ENCODE results near the gene C2CD4C. TPM values are rescaled to one million over a fixed set of nuclear protein-coding genes. Genes with fewer than 3 reads are reported as not detected.
A peak's percentile ranks its signal among the peaks of the same experiment; 100 is the strongest.

C2CD4C gene
- total and polyA plus RNA-seq, 10 donors: 0.23 to 2.1 (median 0.77) TPM; not detected in 1

DNA sequence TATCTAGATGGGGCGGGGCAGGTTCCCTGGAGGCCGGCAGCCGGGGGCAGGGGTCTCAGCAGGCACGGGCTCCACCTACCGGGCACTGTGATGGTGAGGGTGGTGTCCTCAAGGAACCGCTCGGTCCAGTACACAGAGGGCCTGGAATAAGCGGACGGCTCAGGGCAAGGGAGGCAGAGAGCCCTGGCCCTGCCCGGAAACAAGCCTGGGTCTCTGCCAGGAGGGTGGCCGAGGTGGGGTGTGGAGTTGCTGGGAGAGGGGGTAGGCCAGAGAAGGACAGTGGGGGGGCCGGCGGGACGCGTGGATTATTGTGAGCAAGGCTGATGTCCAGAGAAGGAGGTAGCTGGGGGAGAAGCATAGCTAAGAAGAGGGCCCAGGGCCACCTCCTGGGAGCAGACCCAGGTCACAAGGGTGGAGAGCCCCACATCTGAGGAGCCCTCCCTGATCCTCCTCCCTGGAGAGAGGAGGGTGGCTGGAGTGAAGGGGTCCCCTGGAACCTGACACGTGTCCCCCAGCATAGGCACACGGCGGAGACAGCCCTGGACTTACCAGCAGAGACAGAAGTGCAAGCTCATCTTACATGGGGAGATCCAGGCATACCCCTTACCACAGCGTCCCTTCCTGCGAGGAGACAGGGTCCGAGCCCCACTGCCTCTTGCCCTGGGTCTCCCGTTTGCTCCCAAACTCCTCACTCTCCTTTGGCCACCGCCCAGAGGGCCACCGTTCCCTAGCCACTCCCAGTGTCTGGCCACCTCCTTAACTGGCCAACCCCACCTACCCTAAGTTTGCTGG, 35.4 kb downstream of the C2CD4C start:
- H3K27ac ChIP-seq: no peak overlapping the region
- H3K4me1 ChIP-seq: no peaks in the 10 kb centered on the region
- no peak overlapping the region for H3K4me3 ChIP-seq
- TF ChIP-seq POLR2A (IDR thresholded peaks at IDR 0.05) (no peak), POLR2AphosphoS5 (IDR thresholded peaks at IDR 0.05) (no peak)
- TF ChIP-seq, protein P1, sequence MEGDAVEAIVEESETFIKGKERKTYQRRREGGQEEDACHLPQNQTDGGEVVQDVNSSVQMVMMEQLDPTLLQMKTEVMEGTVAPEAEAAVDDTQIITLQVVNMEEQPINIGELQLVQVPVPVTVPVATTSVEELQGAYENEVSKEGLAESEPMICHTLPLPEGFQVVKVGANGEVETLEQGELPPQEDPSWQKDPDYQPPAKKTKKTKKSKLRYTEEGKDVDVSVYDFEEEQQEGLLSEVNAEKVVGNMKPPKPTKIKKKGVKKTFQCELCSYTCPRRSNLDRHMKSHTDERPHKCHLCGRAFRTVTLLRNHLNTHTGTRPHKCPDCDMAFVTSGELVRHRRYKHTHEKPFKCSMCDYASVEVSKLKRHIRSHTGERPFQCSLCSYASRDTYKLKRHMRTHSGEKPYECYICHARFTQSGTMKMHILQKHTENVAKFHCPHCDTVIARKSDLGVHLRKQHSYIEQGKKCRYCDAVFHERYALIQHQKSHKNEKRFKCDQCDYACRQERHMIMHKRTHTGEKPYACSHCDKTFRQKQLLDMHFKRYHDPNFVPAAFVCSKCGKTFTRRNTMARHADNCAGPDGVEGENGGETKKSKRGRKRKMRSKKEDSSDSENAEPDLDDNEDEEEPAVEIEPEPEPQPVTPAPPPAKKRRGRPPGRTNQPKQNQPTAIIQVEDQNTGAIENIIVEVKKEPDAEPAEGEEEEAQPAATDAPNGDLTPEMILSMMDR (IDR thresholded peaks at IDR 0.05 in 8 of 11, conservative IDR thresholded peaks at IDR 0.05 in 3 of 11): no peak
- peaks cover 0 to 70% (median 0%) of the 10 kb centered on the region in 7 donors for H3K27me3 ChIP-seq (replicated peaks in 1 of 7)
- H3K36me3 ChIP-seq: no peaks in the 10 kb centered on the region
- DNase-seq: peak; percentile 41
- WGBS, 5 donors: 79 to 90% (median 81%) methylated on average over 24 of the region's 24 CpGs
- intact Hi-C loops (cut with DNase I; ENCODE audit: low total_unique reads): no loop called here
- H3K9me3 ChIP-seq: no peaks in the 10 kb centered on the region

DNA sequence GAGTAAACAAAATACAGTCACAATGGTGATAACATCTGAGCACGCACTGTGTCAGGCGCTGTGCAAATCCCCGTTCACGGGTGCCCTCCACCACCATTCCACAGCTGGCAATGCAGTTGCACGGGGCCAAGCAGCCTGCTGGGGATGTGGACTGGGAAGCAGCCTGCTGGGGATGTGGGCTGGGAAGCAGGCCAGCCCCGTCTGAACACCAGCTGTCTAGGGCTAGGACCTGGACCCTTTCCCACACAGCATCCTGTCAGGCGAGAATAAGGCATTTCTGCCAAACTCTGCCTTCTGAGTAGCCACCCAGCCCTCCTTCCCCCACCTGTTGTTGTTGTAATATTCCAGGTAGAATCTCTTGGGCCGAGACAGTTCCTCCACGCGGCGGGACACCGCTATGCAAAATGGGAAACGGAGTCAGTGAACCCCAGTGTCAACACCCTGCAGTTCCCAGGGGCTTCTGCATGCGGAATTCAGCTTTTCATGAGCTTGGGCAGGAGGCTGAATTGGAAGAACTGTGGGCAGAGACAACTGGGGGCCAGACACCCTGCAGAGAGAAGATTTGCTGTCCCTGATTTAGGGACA, 36.5 kb downstream of the C2CD4C start:
- Histone ChIP-seq H3K27ac (no peak overlapping the region), H3K4me3 (no peak overlapping the region), H3K36me3 (no peaks in the 10 kb centered on the region), H3K9me3 (no peaks in the 10 kb centered on the region), H3K4me1 (no peaks in the 10 kb centered on the region), H3K27me3 (replicated peaks in 1 of 7) (peaks cover 0 to 74% (median 0%) of the 10 kb centered on the region in 7 donors)
- intact Hi-C loops (cut with DNase I; ENCODE audit: low total_unique reads): no loop called here
- DNase-seq: peak; percentile 40
- WGBS, 5 donors: 63 to 66% (median 64%) methylated on average over 13 to 14 of the region's 14 CpGs
- TF ChIP-seq POLR2AphosphoS5 (IDR thresholded peaks at IDR 0.05) (peak in 1 of 3 donors; percentile 7), POLR2A (IDR thresholded peaks at IDR 0.05) (no peak)
- TF ChIP-seq, protein P1 (IDR thresholded peaks at IDR 0.05 in 8 of 11, conservative IDR thresholded peaks at IDR 0.05 in 3 of 11): no peak

DNA sequence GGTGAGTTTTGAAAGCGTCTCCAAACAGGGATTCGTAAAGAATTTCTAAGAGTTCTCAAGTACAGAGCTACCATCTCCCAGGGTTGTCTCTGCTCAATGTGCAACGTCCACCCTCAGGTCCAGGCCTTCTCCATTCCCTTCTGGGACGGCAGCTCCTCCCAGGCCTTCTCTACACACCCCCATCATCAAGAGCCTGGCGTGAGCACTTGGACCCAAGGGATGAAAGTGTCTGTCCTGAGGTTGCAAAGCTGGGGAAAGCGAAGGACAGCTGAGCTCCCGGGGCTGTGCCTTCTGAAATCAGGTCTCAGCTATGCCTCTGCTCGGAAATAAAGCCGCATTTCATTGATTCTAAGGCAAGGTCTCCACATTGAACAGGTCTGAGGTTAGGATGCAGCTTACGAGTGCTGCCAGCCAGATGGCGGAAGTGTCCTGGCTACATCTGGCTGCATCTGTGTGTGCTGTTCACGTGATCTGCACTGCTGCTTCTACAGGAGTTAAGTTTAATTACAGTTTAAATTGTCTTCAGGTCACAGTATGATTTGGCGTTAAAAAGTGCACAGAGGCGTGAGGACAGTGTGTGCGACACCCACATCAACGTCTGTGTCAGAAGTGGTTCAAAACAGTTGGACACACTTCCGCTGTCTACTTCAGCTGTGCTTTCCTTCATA, 37.3 kb downstream of the C2CD4C start:
- 59 to 71% (median 66%) methylated on average over 17 of the region's 17 CpGs for WGBS, 5 donors
- Histone ChIP-seq H3K4me3 (no peak overlapping the region), H3K9me3 (no peaks in the 10 kb centered on the region), H3K27me3 (replicated peaks in 1 of 7) (peaks cover 0 to 81% (median 0%) of the 10 kb centered on the region in 7 donors), H3K4me1 (no peaks in the 10 kb centered on the region), H3K36me3 (no peaks in the 10 kb centered on the region), H3K27ac (no peak overlapping the region)
- intact Hi-C loops (cut with DNase I; ENCODE audit: low total_unique reads): no loop called here
- no peak for TF ChIP-seq POLR2A (IDR thresholded peaks at IDR 0.05)
- TF ChIP-seq, protein P1 (IDR thresholded peaks at IDR 0.05 in 8 of 11, conservative IDR thresholded peaks at IDR 0.05 in 3 of 11): no peak
- no peak for TF ChIP-seq POLR2AphosphoS5 (IDR thresholded peaks at IDR 0.05)
- peak; percentile 18 for DNase-seq
